ENCODE measurements around the gene VGF.

- TF ChIP-seq EZH2 (IDR thresholded peaks at IDR 0.05; ENCODE audit: borderline replicate concordance, low read depth, low read length, severe bottlenecking) = no peak
- no peak for TF ChIP-seq CTCF (IDR thresholded peaks at IDR 0.05; ENCODE audit: borderline replicate concordance, extremely low read depth, low read length, poor library complexity, severe bottlenecking)
These were observed 45.5 kb downstream of the VGF start for GRCh38 chr7:101119876-101120275.

All from DND-41 (cell line).